Ishikawa (cell line): ENCODE results near the gene CCDC60.

ENCODE experiments used
- CEBPB ChIP-seq: IDR thresholded peaks from 2 replicates; pipeline ENCODE4 v1.6.1; 2012
- CREB1 ChIP-seq: IDR thresholded peaks from 2 replicates; pipeline ENCODE4 v1.6.1; 2012; ENCODE audit warnings: low read depth
- EGR1 ChIP-seq: IDR thresholded peaks from 2 replicates; pipeline ENCODE4 v1.6.1; 2012
- EP300 ChIP-seq: IDR thresholded peaks from 2 replicates; pipeline ENCODE4 v1.6.1; 2012; ENCODE audit warnings: borderline replicate concordance
- MAX ChIP-seq: IDR thresholded peaks from 2 replicates; pipeline ENCODE4 v1.6.1; 2012
- NFIC ChIP-seq: IDR thresholded peaks from 2 replicates; pipeline ENCODE4 v1.6.1; 2012
- RAD21 ChIP-seq: IDR thresholded peaks from 2 replicates; pipeline ENCODE4 v1.6.1; 2012; ENCODE audit warnings: low read depth
- REST ChIP-seq: IDR thresholded peaks from 2 replicates; pipeline ENCODE4 v1.6.1; 2012; ENCODE audit warnings: low read depth, mild to moderate bottlenecking
- TAF1 ChIP-seq: IDR thresholded peaks from 2 replicates; pipeline ENCODE4 v1.6.1; 2012; ENCODE audit warnings: low read depth, mild to moderate bottlenecking
- TCF12 ChIP-seq: IDR thresholded peaks from 2 replicates; pipeline ENCODE4 v1.6.1; 2012; ENCODE audit warnings: low read depth
- YY1 ChIP-seq: IDR thresholded peaks from 2 replicates; pipeline ENCODE4 v1.6.1; 2012; ENCODE audit warnings: low read depth
- ZBTB7A ChIP-seq: IDR thresholded peaks from 2 replicates; pipeline ENCODE4 v1.6.1; 2012; ENCODE audit warnings: low read depth
- TF ChIP-seq, protein P1 (sequence below): IDR thresholded peaks from 2 replicates; pipeline ENCODE4 v1.6.1; 2012

- no peak for TF ChIP-seq RAD21
- no peak for TF ChIP-seq NFIC
- no peak for TF ChIP-seq EGR1
- TF ChIP-seq REST: no peak
- TF ChIP-seq TCF12: no peak
- TF ChIP-seq, protein P1, sequence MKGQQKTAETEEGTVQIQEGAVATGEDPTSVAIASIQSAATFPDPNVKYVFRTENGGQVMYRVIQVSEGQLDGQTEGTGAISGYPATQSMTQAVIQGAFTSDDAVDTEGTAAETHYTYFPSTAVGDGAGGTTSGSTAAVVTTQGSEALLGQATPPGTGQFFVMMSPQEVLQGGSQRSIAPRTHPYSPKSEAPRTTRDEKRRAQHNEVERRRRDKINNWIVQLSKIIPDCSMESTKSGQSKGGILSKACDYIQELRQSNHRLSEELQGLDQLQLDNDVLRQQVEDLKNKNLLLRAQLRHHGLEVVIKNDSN: no peak
- TF ChIP-seq ZBTB7A: no peak
- no peak for TF ChIP-seq CREB1
- no peak for TF ChIP-seq YY1
- no peak for TF ChIP-seq TAF1
- no peak for TF ChIP-seq CEBPB
- no peak for TF ChIP-seq MAX
- no peak for TF ChIP-seq EP300
Observed at GRCh38 chr12:119547001-119547400, 212.5 kb downstream of the CCDC60 start.
